ENCODE data around the gene COL6A1.

DNA sequence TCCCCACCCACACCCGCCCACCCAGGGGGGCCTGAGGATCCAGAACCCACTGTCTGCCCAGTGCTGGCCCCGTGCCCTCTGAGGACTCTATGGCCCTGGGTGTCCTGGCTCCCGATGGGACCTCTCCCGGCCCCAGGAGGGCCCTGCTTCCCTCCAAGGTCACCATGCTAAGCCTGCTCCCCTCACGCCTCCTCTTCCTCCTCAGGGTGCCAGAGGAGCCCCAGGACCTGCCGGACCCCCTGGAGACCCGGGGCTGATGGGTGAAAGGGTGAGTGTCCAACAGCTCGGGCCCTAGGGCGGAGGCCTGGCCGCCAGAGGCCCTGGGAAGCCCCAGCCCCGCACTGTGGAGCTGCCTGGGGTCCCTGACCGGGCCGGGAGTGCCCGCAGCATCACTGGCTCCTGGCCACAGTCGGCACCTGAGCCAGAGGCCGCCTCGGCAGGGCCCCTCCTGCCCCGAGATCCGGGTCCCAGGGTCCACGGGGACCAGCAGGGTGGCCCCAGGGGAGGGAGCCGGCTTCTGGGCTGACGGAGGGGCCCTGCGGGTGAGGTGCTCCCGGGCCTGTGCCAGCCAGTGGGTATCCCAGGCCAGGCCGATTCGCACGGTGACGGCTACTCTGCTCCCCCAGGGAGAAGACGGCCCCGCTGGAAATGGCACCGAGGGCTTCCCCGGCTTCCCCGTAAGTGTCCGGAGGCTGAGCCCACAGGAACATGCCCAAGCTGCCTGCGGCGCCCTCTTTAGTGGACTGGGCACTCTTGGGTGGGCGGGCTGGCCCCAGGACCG lies 16.1 kb downstream of the COL6A1 start:
- TF ChIP-seq IKZF1 (IDR thresholded peaks at IDR 0.05), result no peak
- no peak for TF ChIP-seq CTCF (CRISPR knock-in tag; IDR thresholded peaks at IDR 0.05)
- no peak for TF ChIP-seq HNRNPL (IDR thresholded peaks at IDR 0.05; ENCODE audit: low read depth, low read length)
- no peak for TF ChIP-seq KDM3A (CRISPR knock-in tag; IDR thresholded peaks at IDR 0.05; ENCODE audit: low read depth)

Data from HepG2 (cell line).